Gastrocnemius medialis (tissue), 4 donors: ENCODE measurements around the gene LCN2.
A peak's percentile ranks its signal among the peaks of the same experiment; 100 is the strongest.

Source experiments
- CTCF ChIP-seq, 5 experiments: fragments of 450-650 bp in 3 of 5; fragments of 200-600 bp in 2 of 5; sonication (generic) in 2 of 5; IDR thresholded peaks in 4 of 5; conservative IDR thresholded peaks in 1 of 5; 1 replicate in 4 of 5; 2 replicates in 1 of 5; pipeline ENCODE4 v1.5.1; 2016 to 2019; ENCODE audit warnings: antibody characterized with exemption in 5 of 5, mild to moderate bottlenecking in 3 of 5, moderate library complexity in 3 of 5
- POLR2A ChIP-seq, 2 donors: fragments of 450-650 bp; IDR thresholded peaks; one replicate each; pipeline ENCODE4 v1.6.1; 2017; ENCODE audit warnings: antibody characterized with exemption in 2 of 2, mild to moderate bottlenecking in 2 of 2, moderate library complexity in 2 of 2

DNA sequence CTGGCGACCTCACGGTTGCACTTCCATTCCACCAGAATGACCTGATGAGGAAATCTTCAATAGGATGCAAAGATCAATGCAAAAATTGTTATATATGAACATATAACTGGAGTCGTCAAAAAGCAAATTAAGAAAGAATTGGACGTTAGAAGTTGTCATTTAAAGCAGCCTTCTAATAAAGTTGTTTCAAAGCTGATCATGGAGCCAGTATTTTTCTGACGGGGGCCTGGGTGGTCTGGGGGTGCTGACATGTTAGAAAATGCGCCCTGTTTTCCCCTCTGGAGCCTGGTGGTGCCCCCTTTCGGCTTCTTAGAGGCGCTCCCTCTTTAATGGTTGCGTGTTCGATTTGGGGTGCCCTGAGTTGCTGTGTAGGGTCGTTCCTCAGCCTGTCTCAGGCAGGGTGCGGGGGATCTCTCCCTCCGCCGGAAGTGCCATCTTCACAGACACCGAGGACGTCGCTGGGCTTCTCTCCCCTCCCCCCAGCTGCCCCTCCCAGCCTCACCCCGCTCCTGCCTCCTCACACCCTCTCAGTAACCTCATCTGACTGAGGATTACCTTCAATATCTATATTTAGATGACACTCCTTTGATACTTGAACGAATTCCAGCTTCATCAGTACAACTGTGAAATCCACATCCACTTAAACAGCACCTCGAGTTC, 40.1 kb upstream of the LCN2 start:
- TF ChIP-seq POLR2A (IDR thresholded peaks at IDR 0.05) (peak in 1 of 2 donors; percentile 33), CTCF (IDR thresholded peaks at IDR 0.05 in 4 of 5, conservative IDR thresholded peaks at IDR 0.05 in 1 of 5) (no peak)
